Testis (tissue), 3 donors: ENCODE measurements around the gene TNNI3K. TPM values are rescaled to one million over a fixed set of nuclear protein-coding genes. Genes with fewer than 3 reads are reported as not detected.

Experiments
- DNase-seq: peaks from one replicate; pipeline ENCODE4 v3.0.0-alpha.2; 2019
- H3K27ac ChIP-seq, 2 donors: fragments of 200-600 bp; sonication (generic); one replicate each; pipeline ENCODE4 v1.5.1; 2019
- H3K27me3 ChIP-seq: fragments of 200-600 bp; sonication (generic); one replicate; pipeline ENCODE4 v1.5.1; 2019
- H3K36me3 ChIP-seq: fragments of 200-600 bp; sonication (generic); one replicate; pipeline ENCODE4 v1.5.1; 2017; ENCODE audit warnings: low read depth; ENCODE audit errors: missing control alignments
- H3K4me1 ChIP-seq: fragments of 200-600 bp; sonication (generic); one replicate; pipeline ENCODE4 v1.5.1; 2019
- H3K4me3 ChIP-seq, 2 donors: fragments of 200-600 bp; sonication (generic); one replicate each; pipeline ENCODE4 v1.5.1; 2017 to 2019
- H3K9me3 ChIP-seq: fragments of 200-600 bp; sonication (generic); one replicate; pipeline ENCODE4 v1.5.1; 2017
- POLR2A ChIP-seq: fragments of 450-650 bp; IDR thresholded peaks from one replicate; pipeline ENCODE4 v1.6.1; 2017; ENCODE audit warnings: antibody characterized with exemption, mild to moderate bottlenecking, moderate library complexity
- WGBS, 2 donors: methylation state at CpG; one replicate each; pipeline ENCODE4 v1.1.5; 2018; 5-methylcytosine and 5-hydroxymethylcytosine counted together
- intact Hi-C: fragments of 100-400 bp; cut with DNase I; formaldehyde crosslinking; loops from one replicate; pipeline ENCODE4 v1.15.1; 2023; ENCODE audit warnings: low total_unique reads
- polyA plus RNA-seq: library from polyadenylated mRNA; stranded (reverse); fragments of 350-450 nt; fragmentation: Illumina TruSeq; extraction: RNeasy Lipid Tissue Mini Kit (QIAGEN cat#74804); gene quantifications from one replicate; pipeline ENCODE4 v1.2.3, GENCODE V29; 2014; ENCODE audit warnings: low read depth, low replicate concordance; ENCODE audit not compliant: insufficient read depth
- total RNA-seq, 2 donors: library from RNA; depleted of rRNA; stranded (reverse); fragments of >200 nt; gene quantifications; one replicate each; pipeline ENCODE4 v1.2.3, GENCODE V29; 2016
- TF ChIP-seq, protein P1 (sequence below), 3 experiments: fragments of 450-650 bp in 2 of 3; fragments of 200-600 bp in 1 of 3; sonication (generic) in 1 of 3; IDR thresholded peaks; one replicate each; pipeline ENCODE4 v1.5.1; 2016 to 2019; ENCODE audit warnings: antibody characterized with exemption in 3 of 3, mild to moderate bottlenecking in 2 of 3, moderate library complexity in 1 of 3

The TNNI3K gene
- total and polyA plus RNA-seq, 3 donors from 2014 or later, result 6.4 to 6.8 (median 6.5) TPM

DNA sequence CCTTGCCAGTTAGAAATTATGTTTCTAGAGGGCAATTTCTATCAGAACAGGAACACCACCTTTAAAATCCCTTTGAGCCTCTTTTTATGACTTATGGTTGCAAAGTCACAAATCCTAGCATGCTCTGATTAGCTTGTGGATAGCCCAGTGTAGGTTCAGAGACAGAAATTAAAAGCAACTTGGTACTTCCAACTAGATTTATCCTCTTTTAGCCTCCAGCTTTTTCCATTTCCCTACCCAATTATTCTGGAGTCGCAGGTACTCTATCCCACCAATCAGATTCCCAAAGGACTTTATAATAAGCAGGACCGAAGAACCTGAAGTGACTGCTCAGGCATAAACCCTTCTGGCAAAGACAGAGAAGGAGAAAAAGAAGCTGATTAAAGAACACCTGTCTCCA, 310.6 kb downstream of the TNNI3K start:
- intact Hi-C loops, result no loop called here
- WGBS, 2 donors, result 90 to 95% methylated on average over 2 of the region's 2 CpGs
- H3K27ac ChIP-seq, result no peak overlapping the region
- H3K9me3 ChIP-seq, result no peaks in the 10 kb centered on the region
- H3K36me3 ChIP-seq, result no peaks in the 10 kb centered on the region
- no peaks in the 10 kb centered on the region for H3K4me1 ChIP-seq
- H3K27me3 ChIP-seq, result no peaks in the 10 kb centered on the region
- DNase-seq, result no peak
- H3K4me3 ChIP-seq, result no peak overlapping the region
- TF ChIP-seq, protein P1, sequence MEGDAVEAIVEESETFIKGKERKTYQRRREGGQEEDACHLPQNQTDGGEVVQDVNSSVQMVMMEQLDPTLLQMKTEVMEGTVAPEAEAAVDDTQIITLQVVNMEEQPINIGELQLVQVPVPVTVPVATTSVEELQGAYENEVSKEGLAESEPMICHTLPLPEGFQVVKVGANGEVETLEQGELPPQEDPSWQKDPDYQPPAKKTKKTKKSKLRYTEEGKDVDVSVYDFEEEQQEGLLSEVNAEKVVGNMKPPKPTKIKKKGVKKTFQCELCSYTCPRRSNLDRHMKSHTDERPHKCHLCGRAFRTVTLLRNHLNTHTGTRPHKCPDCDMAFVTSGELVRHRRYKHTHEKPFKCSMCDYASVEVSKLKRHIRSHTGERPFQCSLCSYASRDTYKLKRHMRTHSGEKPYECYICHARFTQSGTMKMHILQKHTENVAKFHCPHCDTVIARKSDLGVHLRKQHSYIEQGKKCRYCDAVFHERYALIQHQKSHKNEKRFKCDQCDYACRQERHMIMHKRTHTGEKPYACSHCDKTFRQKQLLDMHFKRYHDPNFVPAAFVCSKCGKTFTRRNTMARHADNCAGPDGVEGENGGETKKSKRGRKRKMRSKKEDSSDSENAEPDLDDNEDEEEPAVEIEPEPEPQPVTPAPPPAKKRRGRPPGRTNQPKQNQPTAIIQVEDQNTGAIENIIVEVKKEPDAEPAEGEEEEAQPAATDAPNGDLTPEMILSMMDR (IDR thresholded peaks at IDR 0.05), result no peak
- no peak for TF ChIP-seq POLR2A

DNA sequence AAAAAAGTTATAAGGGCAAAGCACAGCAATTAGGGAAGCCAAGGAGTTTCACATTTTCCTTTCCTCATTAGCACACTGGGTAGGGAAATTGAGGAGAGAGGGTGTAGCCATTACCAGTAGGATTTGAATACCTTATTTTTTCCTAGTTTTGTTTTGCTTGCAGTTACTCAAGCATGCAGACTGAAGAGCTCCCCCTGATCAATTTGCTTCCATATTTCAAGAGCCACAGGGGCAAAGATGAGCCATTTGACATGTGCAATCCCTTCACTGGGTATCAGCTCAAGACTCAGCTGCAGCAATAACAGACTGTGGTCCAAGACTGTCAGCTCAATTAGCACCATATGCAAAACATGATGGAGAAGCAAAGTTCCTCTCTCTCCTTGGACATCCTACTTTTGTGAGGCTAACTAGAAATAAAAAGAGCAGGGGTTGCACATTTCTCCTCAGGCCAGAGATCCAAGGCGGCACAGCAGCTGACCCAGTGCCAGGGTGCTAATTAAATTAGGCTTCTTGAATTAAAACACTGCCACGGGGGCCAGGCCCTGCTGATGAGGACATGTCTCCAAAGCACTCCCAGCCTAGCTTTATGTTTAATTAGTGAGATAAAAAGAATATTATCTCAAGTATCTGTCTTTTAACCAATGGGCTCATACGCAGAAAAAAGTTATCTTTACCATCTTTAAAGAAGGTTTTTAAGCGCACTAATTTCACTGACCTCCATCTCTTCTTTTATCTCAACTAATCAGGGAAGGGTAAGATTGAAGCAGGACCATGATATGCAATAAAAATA, 314.0 kb downstream of the TNNI3K start:
- H3K4me3 ChIP-seq, result no peak overlapping the region
- no peak overlapping the region for H3K27ac ChIP-seq
- DNase-seq, result no peak
- WGBS, 2 donors, result 74 to 80% methylated on average over 4 of the region's 4 CpGs
- H3K4me1 ChIP-seq, result no peaks in the 10 kb centered on the region
- no peaks in the 10 kb centered on the region for H3K27me3 ChIP-seq
- TF ChIP-seq, protein P1 (IDR thresholded peaks at IDR 0.05), result no peak
- TF ChIP-seq POLR2A, result no peak
- intact Hi-C loops, result no loop called here
- H3K36me3 ChIP-seq, result no peaks in the 10 kb centered on the region
- H3K9me3 ChIP-seq, result no peaks in the 10 kb centered on the region

DNA sequence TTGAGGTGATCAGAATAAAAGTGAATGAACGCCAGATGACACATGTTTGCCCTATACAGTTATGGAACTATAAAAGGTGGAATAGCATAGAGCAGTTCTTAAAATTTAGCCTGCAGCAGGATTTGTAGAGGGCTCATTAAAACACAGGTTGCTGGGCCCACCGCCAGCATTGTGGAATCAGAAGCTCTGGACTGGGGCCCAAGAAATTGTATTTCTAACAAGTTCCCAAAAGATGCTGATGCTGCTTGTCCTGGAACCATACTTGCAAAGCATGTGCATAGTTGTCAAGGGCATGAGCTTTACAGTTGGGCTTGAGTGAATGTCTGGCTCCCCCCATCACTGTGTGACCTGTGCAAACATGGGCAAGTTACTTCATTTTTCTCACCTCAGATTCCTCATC, 314.7 kb downstream of the TNNI3K start:
- H3K27me3 ChIP-seq, result no peaks in the 10 kb centered on the region
- no peaks in the 10 kb centered on the region for H3K4me1 ChIP-seq
- WGBS, 2 donors, result 91 to 92% methylated on average over 2 of the region's 2 CpGs
- H3K27ac ChIP-seq, result no peak overlapping the region
- DNase-seq, result no peak
- intact Hi-C loops, result no loop called here
- H3K9me3 ChIP-seq, result no peaks in the 10 kb centered on the region
- H3K36me3 ChIP-seq, result no peaks in the 10 kb centered on the region
- no peak overlapping the region for H3K4me3 ChIP-seq
- no peak for TF ChIP-seq POLR2A
- TF ChIP-seq, protein P1 (IDR thresholded peaks at IDR 0.05), result no peak

DNA sequence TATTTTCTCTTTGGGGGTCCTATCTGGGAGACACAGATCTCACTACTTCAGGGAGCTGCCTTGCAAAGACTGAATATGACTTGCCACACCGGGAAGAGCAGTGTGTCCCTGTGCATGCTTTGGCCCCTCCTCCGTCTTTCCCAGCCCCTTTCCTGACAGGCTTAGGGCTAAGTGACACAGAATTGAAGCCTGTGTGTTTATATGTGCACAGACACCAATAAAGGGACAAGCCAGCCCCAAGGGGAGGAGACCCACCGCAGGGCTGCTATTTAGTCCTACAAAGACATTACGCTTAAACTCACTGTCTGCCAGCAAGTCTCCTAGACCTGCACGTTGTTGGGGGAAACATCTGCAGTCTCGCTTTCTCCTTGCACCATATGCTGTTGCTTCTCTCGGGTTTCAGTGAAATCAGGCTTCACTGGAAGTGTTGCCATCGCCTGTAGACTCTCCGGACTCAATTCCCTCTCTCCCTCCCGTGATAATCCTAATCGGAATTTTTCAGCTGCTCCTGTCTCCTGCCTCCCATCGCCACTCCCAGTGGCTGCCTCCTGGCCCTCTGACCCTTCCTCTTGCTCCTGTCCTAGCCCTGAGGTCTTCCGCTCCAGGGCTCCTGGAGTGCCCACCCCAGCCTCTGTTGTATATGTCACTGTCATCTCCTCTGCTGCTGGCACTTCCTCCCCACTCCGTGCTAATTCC, 335.8 kb downstream of the TNNI3K start:
- Histone ChIP-seq H3K27me3 (no peaks in the 10 kb centered on the region), H3K4me1 (no peaks in the 10 kb centered on the region), H3K27ac (no peak overlapping the region), H3K36me3 (no peaks in the 10 kb centered on the region), H3K4me3 (no peak overlapping the region), H3K9me3 (no peaks in the 10 kb centered on the region)
- intact Hi-C loops, result no loop called here
- 43 to 55% methylated on average over 14 of the region's 14 CpGs for WGBS, 2 donors
- TF ChIP-seq POLR2A, result no peak
- TF ChIP-seq, protein P1 (IDR thresholded peaks at IDR 0.05), result no peak
- no peak for DNase-seq
